Stimulated activated CD4-positive, alpha-beta T cell treated with anti-CD3 and anti-CD28 coated beads, TNF-alpha, amount 100 ng/mL, for 48 hours (primary cell): ENCODE results near the gene KRTAP5-7.

Experiments used
- DNase-seq, 3 donors: peaks; one replicate each; pipeline ENCODE4 v3.0.0-alpha.2; 2020; ENCODE audit warnings: low read depth in 3 of 3

The KRTAP5-7 gene

DNA sequence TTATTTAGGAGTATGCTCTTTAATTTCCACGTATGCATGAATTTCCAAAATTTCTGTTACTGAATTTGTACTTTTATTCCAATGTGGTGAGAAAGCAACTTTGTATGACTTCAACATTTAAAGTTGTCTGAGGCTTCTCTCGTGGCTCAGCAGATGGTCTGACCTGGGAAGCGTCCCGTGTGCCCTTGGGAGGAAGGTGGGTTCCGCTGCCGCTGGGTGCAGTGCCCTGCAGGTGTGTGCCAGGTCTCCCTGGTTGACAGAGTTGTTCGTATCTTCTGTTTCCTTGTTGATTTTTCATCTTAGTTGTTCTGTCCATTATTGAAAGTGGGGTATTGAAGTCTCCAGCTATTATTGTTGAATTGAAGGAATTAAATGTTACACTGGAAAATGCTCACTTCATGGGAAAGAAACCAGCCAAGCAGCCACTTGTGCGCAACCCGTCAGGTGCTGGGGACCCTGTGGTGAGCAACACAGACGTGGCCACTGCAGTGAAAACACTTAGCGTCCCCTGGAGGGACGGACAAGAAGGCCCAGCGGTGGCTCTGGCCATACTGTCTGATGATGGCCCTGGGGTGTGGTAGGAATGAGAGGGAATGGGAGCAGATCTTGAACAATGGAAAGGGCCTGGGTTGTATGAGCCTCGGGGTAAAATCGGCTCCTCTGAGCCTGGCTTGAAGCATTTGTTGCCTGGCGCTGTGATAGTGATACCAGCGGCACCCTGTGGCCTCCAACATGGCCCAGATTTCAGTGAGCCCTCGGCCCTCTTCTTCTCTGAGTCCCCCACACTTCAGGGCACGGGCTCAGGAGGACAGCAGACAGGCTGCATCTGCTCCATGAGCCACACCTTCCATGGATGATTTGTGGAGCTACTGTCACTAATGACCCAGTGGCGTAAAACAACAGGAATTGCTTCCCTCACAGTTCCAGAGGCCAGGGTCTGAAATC lies 31.5 kb upstream of the KRTAP5-7 start:
- no peak for DNase-seq

DNA sequence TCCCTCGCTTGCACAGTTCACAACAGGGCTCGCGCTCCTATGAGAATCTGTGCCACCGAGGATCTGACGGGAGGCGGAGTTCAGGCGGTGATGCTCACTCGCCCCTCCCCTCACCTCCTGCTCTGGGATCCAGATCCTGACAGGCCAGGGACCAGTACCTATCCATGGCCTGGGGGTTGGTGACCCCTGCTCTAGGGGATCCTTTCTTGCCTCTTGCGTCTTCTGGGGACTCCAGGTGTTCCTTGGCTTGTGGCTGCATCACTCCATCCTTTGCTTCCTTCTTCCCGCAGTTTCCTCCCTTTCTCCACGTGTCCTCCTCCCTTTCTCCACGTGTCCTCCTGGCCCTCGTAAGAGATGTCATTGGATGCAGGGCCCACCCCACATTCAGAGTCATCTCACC lies 30.6 kb upstream of the KRTAP5-7 start:
- DNase-seq, result no peak

DNA sequence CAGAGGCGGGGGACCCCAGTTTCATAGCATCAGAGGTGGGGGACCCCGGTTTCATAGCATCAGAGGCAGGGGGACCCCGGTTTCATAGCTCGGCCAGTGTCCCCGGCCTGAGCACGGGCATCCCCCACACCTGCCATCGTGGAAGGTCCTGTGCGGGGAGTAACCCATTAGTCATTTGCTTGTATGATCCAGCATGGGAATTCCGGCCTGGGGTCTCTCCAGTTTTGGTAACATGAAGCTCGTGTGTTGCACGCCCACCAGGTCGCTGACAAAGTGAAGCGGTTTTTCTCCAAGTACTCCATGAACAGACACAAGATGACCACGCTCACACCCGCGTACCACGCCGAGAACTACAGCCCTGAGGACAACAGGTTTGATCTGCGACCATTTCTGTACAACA lies 29.0 kb upstream of the KRTAP5-7 start:
- DNase-seq, result no peak

DNA sequence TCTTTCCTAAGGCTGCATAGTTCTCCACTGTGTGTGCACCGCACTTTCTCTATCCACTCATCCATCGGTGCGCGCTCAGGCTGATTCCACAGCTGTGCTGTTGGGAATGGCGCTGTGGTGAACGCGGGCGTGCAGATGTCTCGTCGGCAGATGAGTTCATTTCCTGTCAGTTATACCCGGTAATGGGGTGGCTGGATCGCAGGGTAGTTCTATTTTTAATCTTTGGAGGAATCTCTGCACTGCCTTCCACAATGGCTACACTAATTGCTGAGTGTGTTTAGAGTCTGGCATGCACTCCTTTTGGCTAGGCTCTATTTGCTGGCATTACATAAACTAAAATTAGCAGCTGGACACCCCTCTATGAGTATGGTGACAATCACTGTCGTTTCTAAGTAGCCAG lies 27.9 kb upstream of the KRTAP5-7 start:
- DNase-seq, result no peak

DNA sequence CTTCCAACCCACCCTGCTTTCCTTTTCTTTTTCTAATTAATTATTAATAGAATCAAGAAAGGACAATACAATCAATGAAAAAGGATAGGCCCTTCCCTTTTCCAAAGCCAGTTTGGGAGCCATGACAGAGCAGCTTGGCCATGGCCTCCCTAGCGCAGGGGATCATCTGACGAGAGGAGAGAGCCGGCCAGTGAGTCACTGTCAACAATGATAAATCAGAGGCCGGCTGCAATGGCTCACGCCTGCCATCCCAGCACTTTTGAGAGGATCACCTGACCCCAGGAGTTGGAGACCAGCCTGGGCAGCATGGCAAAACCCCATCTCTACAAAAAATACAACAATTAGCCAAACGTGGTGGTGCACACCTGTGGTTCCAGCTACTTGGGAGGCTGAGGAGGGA lies 27.5 kb upstream of the KRTAP5-7 start:
- no peak for DNase-seq

DNA sequence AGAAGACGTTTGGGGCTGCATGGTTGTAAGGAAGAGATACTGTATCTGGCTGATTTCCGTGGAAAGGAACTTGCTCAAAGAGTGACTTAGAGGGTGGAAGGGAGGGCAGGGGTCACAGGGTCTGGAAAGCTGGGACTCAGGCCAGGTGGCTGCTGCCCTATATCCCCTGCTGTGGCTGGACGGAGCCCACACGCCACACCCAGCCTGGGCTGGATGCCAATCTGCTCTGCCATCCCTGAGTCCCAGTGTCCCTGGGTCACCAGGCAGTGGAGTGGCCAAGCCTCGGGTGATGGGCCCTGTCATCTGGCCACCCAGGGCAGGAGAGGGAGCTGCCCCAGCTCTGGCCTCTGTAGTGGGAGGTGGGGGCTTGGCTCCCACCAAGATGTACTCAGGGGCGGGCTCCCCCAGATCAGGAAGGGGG lies 26.5 kb upstream of the KRTAP5-7 start:
- DNase-seq, result no peak

DNA sequence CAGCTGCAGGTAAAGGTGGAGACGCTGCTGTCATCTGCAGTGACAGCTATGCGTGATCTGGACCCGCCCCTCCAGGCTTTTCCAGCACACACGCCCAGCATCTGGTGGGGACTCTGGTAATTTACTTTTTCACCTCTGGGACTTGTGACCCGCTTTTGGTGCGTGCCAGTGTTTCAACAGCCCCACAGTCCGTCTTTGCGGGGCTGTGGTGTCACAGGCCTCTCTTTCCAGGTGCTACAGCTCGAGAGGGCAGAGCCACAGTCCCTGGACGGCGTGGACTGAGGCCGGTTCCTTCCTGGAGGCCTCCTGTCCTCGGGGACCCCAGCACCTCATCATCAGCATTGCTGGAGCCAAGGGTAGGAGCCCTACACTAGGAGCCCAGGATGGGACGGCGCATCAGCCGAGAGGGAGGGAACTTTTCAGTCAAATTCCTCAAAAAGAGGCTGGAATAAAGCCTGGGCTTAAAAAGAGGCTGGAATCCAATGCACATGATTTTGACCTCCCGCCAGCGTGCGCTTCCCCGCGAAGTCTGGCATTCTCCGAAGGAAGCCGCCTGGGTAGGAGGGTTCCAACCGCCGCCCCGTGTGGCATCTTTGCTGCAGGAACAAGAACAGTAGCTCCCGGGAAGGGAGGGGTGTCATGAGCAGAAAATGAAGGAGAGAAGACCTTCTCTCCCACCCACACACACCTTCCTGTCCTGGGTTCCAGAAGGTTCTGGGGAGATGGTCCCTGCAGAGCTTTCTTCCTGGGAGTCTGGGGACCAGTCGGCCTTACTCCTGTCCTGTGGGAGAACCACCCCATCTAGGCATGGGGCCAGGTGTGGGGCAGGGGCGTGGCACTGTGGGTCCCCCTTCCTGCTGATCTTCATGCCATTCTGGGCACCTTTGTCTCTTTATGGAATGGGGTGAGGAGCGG lies 25.7 kb upstream of the KRTAP5-7 start:
- DNase-seq, result no peak

DNA sequence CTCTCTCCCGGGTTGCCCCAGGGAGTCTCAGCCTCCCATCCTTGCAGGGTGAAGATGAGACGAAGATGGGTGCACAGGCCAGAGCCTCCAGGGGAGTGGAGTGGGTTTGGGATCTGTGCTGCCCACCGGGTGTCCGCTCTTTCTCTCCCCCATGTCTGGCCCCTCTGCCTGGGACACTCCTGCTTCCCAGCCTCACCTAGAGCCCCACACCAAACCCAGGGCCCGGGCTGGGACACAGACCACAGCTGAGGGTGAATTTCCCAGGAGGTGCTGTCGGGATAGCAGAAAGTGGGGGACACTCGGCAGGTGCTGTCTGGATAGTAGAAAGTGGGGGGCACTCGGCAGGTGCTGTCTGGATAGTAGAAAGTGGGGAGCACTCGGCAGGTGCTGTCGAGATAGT lies 25.0 kb upstream of the KRTAP5-7 start:
- no peak for DNase-seq

DNA sequence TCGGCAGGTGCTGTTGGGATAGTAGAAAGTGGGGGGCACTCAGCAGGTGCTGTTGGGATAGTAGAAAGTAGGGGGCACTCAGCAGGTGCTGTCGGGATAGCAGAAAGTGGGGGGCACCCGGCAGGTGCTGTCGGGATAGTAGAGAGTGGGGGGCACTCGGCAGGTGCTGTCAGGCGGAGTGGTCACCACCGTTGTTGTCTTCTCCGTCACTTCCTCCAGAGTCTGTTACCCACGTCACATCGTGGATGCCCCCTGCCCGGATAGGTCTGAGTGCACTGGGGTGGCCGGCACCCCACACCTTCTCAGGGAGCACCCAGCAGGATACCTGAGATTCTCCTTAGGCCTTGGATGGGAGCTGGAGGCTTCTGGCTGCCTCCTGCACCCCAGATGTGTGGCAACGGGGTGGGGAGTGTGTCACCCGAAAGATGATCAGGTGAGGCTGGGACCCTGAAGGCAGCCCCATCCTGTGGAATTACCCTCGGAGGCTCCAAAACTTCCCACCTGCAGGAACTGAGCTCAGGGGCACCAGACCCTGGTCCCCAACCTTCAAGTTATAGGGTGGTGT lies 24.1 kb upstream of the KRTAP5-7 start:
- no peak for DNase-seq

DNA sequence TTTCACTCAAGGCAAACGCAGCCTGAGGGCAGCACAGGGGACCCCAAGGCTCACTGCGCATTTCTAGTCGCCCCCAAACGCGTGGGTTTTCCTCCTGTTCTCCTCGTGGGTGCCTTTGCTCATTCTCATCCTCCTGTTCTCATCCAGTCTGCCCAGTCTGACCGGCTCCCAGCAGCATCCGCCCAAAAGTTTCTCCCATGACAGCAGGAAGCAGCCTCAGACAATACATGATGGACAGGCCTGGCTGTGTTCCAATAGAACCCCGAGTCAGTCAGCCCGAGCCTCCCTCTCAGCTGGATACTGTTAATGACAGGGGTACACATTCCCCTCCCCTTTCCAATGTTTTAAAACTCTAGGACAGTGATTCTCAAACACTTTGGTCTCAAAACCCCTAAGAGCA lies 22.5 kb upstream of the KRTAP5-7 start:
- DNase-seq, result no peak

DNA sequence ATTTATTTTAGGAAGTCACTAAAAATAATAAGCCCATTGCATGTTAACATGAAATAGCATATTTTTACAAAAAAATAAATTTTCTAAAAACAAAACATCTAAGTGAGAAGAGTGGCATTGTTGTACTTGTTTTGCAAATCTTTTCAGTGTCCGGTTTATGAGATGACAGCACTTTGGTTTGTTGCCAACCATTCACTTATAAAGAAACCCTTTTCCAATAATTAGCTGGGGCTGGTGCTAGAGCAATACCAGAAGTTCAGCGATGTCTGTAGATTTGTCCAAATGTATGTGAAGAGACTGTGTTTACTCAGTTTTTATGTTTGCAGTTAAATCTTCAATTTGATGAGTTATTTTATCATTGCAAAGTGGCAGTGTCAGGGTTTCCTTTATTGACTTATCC lies 22.1 kb upstream of the KRTAP5-7 start:
- DNase-seq, result no peak

DNA sequence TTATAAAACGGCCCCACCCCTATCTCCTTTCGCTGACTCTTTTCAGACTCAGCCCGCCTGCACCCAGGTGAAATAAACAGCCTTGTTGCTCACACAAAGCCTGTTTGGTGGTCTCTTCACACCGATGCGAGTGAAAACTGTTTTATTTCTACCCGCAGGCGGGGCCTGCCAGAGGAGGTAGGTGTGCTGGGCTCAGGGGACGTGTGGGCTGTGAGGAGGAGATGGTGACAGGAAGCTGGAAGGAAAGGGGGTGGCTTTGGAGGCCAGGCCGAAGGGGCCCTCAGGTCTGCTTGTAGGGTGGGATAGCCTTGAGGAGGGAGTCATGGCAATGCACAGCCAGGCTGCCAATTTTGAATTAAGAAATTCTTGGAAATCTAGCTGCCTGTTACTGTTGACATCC lies 21.3 kb upstream of the KRTAP5-7 start:
- no peak for DNase-seq

DNA sequence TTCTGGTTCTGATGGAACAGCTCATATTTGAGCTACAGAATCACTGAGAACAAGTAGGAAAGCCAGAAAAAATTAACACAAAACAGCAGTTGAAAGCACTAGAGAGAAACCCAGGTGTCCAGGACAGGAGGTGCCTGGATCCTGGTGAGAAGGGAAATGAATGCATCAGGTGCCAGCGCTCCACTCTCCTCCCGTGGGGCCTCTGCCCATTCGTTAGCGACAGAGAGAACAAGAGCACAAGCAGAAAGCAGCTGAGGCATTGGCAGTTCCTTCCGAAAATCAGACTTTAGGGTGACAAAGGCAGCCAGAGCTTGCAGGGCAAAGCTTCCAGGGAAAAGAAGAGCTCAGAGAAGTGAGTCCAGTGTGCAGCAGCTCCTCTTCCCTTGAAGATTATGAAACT lies 20.0 kb upstream of the KRTAP5-7 start:
- no peak for DNase-seq

DNA sequence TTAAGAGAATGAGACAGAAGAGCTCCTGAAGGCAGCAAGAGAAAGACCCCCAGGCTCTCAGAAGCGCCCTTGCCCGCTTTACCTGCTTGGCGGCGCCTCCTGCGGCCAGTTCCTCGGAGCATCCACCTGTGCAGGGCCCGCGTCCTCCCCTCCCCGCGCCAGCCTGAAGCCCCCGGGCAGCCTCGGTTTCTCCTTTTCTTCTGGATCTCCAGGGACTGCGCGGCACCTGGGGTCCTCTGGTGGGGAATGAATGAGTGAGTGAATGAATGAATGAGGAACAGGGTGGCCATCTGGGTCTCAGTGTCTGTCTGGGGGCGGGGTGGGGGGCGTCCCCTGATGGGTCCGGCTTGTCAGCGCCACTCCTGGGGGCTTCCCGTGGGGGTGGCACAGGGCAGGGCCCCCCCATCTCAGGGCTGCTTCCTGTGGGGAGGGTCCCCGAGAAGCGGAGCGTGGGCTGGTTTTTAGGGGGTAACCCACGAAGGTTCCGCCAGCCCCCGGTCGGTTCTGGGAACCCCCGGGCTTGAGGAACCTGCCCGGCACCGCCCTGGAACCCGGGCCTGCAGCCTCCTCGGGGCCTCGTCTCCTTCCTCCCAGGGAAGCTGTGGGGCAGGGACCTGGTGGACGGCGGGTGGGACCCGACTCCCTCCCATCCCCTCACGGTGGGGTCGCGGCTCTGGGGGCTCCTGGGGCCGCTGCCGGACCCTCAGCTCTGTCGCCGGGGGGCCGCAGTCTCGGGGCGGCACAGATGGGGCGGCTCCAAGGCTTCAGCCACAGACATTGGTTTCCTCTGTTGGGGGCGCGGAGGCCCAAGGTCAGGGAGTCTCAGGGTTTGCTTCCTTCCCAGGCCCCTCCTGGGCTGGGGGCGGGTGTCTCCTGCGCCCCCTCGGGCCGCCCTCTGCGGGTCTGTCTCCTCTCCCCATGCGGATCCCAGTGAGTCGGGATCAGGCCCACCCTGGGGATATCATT lies 8.3 kb upstream of the KRTAP5-7 start:
- DNase-seq, result no peak

DNA sequence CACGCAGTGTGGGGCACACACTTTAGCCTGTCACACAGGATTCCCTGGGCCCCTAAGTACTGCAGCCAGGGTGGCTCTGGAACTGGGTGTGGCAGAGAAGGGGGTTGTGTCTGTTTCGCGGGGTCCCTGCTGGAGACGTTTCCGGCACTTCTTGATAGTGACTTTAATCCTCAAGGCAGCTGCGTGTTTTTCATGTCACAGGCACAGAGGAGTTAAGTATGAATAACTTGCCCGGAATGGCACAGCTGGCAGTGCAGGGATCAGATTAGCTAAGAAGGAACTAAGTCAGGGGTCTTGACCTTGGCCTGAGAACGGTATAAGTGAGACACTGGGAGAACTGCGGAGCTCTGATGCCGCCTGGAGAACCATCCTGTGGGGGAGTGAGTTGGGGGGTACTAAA lies 7.5 kb upstream of the KRTAP5-7 start:
- DNase-seq, result no peak

DNA sequence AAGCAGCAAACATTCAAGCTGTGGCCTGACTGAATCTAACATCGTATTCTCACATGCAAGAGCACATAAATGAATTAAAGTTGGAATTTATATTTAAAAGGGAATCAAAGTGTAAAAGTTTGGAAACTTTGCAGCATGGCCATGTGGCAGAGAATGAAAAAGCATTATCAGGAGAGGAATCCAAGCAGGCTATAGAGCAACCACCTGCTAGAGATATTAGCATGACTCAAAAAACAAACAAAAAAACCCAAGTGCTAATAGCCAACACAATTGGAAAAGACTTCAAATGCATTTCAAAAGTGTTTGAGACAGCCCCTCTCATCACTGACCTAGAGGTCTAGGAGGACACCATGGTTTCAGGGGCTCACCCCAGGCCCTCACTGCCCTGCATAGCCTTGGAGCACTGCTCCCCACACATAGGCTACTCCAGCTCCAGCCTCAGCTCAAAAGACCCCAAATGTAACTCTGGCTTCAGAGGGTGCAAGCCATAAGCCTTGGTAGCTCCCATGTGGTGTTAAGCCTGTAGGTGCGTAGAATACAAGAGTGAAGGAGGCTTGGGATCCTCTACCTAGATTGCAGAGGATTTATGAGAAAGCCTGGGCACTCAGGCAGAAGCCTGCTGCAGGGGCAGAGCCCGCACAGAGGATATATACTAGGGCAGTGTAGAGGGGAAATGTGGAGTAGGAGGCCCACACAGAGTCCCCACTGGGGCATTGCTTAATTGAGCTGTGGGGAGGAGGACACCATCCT lies 1.7 kb upstream of the KRTAP5-7 start:
- no peak for DNase-seq

DNA sequence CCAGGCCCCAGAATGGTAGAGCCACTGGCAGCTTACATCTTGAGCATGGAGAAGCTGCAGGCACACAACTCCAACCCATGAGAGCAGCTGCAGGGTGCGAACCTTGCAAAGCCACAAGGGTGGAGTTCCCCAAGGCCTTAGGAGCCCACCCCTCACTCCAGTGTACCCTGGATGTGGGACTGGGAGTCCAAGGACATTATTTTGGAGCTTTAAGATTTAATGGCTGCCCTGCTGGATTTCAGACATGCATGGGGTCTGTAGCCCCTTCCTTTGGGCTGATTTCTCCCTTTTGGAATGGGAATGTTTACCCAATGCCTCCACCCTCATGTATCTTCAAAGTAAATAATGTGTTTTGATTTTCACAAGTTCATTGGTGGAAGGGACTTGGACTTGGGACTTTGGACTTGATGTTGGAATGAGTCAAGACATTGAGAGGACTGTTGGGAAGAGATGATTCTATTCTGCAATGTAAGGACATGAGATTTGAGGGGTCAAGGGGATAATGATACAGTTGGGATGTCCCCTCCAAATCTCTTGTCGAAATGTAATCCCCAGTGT lies 1.1 kb upstream of the KRTAP5-7 start:
- no peak for DNase-seq

DNA sequence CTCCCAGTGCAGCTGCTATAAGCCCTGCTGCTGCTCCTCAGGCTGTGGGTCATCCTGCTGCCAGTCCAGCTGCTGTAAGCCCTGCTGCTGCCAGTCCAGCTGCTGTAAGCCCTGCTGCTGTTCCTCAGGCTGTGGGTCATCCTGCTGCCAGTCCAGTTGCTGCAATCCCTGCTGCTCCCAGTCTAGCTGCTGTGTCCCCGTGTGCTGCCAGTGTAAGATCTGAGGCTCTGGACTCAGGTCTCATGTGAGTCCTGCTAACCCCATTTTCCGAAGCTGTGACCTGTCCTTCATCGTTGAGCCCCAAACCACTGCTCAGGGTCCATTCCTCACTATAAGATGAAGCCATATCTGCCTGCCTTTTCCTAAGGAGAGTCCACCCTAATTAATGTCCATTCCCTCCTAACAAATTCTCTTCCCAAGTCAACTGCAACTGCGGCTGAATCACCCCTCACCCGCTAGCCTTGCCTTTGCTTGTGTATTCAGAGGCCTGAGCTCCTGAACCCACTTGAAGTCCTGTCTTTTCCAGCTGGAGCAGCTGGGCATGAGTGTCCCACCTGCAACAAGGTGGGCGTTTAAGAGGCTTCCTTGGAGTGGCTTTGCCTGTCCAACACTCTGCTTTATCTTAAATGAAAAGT lies 626 bp downstream of the KRTAP5-7 start:
- DNase-seq, result no peak

DNA sequence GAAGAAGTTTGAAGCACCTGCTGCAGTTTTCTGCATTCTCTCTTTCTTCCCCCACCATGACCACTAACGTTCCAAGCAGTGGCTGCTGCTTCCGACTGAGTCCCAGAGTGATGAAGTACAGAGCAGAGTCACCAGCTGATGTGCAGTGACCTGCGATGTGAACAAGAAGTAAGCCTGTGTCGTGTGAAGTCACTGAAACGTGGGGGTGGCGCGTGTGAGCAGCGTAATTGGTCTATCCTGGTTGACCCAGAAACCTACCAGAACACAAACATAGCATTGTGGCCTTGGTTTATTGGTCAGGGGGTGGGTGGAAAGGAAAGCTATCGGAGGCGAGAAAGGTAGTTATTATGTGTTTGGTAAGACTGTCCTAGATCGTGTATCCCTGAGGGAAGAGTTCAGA lies 3.5 kb downstream of the KRTAP5-7 start:
- DNase-seq, result no peak
